ENCODE data around the gene SCOC. TPM values are rescaled to one million over a fixed set of nuclear protein-coding genes. Genes with fewer than 3 reads are reported as not detected.

SCOC gene
- total RNA-seq, 4 donors from 2014 or later: 30.7 to 77.1 (median 47.2) TPM

DNA sequence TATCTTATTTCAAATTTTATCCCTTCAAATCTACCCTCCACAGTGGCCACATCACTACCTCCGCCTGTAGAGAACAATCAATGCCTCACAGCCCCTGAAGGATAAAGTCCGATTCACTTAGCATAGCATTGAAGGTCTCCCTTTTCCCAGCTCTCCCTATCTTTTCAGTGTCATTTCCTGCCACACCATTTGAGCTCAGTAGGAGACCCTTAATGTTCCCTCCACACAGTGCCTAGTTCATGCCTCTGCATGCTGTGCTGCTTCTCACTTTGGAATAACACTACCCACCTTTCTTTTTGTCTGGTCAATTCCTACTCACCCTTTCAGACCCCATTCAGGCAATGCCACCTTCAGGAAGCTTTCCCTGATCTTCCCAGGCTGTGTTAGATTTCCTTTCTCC is 23.6 kb upstream of the SCOC start:
- TF ChIP-seq, protein P1, sequence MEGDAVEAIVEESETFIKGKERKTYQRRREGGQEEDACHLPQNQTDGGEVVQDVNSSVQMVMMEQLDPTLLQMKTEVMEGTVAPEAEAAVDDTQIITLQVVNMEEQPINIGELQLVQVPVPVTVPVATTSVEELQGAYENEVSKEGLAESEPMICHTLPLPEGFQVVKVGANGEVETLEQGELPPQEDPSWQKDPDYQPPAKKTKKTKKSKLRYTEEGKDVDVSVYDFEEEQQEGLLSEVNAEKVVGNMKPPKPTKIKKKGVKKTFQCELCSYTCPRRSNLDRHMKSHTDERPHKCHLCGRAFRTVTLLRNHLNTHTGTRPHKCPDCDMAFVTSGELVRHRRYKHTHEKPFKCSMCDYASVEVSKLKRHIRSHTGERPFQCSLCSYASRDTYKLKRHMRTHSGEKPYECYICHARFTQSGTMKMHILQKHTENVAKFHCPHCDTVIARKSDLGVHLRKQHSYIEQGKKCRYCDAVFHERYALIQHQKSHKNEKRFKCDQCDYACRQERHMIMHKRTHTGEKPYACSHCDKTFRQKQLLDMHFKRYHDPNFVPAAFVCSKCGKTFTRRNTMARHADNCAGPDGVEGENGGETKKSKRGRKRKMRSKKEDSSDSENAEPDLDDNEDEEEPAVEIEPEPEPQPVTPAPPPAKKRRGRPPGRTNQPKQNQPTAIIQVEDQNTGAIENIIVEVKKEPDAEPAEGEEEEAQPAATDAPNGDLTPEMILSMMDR (IDR thresholded peaks at IDR 0.05; ENCODE audit: low read depth): no peak

DNA sequence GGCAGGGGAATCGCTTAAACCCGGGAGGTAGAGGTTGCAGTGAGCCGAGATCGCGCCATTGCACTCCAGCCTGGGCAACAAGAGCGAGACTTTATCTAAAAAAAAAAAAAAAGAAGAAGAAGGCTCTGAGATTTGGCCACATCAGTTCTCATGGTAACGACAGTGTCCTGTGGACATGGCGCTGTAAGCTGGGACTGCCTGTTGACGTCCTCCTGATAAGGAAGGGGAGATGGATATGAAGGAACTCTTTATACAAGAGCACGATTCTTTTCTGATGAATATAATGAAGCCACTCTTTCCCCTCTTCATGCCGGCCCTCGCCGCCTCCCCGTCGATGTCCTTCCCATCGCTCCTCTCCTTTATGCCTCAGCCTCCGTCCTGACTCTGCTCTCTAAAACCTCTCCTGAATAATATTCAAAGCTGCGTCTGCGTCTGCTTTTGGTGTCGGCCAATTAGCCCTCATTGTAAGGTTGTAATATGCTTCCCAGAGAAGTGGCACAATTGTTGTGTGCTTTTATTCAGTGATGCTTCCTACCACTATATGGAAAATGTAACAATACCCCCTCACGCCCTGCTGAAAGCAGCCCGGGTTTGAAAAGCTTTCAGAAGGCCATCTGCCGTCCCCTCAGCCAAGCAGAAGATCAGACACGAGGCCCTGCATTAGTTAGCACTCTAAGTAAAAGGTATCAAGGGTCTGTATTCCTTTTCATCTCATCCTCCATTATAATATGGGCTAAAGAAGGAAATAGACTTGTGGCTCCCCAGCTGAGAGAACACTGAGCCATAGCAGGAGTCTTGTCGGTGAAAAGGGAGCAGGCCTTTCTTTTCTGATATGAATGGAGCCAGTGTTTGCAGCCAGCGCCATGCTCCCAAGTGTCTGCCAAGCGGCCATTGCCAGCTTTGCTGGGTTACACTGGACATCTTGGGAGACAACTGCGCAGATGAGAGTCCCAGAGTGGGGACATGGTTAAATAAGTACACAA is 22.1 kb upstream of the SCOC start:
- TF ChIP-seq, protein P1 (IDR thresholded peaks at IDR 0.05; ENCODE audit: low read depth): no peak

DNA sequence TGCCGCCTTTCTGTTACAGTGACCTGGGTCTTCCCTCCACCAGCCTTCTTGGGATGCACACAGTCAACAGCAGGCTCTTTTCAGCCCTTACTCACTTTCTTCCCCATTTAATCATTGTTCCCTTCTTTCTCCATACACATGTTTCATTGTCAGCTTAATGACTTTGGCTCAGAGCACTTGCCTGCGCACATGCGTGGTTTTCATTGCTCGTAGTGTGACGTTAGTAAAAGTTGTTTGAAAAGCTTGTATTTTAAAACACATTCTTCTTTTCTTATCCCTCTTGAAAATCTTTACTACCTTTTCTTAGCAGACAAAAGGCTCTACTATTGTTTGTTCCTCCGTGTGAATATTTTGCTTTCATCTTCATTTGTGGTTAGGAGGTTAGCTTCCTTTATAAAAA is 19.7 kb upstream of the SCOC start:
- TF ChIP-seq, protein P1 (IDR thresholded peaks at IDR 0.05; ENCODE audit: low read depth): no peak

DNA sequence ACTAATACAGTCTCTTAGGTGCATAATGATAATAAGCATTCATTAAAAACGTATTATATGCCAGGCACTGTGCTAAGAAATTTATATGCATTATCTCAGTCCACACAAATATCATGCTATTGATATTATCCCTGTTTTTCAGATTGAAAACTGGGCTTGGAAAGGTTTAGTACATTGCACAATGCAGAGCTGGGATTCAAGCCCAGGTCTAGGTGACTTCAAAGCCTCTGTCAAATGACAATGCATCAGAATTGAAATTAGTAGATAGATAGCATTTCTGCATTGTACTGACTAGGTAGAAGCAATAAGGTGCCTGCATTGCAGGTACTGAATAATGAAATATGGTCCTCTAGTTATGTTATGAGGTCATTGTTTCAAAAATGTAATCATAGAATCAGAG is 18.2 kb upstream of the SCOC start:
- TF ChIP-seq, protein P1 (IDR thresholded peaks at IDR 0.05; ENCODE audit: low read depth): no peak

DNA sequence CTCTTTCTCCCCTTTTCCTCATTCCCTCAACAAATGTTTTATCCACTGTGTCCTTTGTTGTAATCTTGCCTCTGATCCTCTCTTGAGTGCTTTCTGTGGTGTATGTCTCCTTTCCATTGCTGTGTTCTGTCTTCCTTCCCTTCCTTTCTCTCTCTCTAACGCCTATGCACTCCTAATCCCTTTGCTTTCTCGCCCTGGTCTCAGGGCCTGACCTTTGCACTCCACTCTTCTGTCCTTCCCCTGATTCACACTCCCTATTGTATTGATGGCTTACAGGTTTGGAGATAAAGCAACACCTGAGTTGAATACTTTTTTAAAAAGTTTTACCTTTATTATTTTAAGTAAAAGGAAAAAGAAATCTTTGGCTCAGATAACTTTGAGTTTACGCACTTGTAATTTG is 15.6 kb upstream of the SCOC start:
- TF ChIP-seq, protein P1 (IDR thresholded peaks at IDR 0.05; ENCODE audit: low read depth): no peak

DNA sequence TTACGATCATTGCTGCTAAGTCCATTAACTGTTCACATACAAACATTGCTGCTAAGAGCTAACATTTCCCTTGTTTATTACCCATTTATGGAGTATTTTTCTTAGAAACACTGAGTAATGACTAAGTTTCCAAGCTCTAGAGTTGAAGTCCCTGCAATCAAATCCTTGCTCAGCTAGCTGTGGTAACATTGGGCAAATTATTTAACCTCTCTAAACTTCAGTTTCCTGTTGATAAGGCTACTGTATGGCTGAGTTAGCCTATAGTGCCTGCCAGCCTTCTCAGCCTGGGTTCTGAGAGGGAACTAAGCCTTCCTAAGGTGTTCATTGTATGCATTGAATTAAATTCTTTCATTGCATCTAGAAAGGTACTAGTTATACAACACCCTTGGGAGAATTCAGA is 15.2 kb upstream of the SCOC start:
- TF ChIP-seq, protein P1 (IDR thresholded peaks at IDR 0.05; ENCODE audit: low read depth): no peak

DNA sequence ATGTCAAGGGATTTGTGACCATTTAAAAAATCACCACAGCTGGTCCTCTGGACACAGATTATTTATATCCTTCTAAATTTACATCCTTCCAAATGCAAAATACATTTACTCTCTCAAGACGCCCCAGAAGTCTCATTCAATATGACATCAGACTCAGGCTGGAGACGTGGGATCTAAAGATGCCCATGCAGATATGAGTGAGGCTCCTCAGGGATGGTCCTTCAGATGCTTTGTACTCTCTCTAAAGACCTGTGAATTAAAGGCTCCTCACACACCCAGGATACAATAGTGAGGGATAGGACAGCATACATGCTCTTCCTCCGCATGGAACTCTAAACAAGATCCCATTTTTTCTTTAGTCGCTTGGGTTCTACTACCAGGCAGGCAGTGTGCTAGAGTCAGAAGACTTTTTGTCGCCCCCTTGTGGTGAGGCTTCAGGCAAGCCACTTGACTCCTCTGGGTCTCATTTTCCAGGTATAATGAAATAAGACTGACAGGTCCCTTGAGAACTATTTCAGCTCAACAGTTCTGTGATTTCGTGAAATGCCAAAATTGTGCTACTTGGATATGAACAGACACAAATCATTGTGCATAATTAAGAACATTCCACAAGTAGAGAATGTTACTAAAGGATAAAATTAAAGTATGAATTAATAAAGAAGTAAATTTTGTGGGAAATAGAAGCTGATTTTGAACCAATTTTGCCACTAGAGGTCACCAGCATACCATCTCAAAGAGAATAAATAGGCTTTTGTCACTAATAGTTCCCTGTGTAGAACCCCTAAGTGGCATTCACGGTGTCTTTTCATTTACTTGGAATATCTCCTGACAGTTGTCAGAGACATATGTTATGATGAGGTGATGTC is 13.7 kb upstream of the SCOC start:
- TF ChIP-seq, protein P1 (IDR thresholded peaks at IDR 0.05; ENCODE audit: low read depth): no peak

Data from subcutaneous adipose tissue (tissue), 4 donors.